ENCODE results near the gene SLC35B2.
A peak's percentile ranks its signal among the peaks of the same experiment; 100 is the strongest.

SLC35B2 gene

GRCh38 chr6:44264154-44265006 is 7.1 kb upstream of the SLC35B2 start:
- H3K4me1 ChIP-seq (ENCODE audit: control insufficient read depth, low read depth, low read length) = peaks cover 37% of the 10 kb centered on the region
- H3K9me3 ChIP-seq (ENCODE audit: control insufficient read depth, low read depth, low read length) = no peaks in the 10 kb centered on the region
- peaks cover 14% of the 10 kb centered on the region for H3K36me3 ChIP-seq (ENCODE audit: control insufficient read depth, low read depth, low read length)
- H3K4me3 ChIP-seq (ENCODE audit: low read length) = peak overlapping the region; percentile 81
- H3K27me3 ChIP-seq (ENCODE audit: control insufficient read depth, insufficient read depth, low read length) = peaks cover 5% of the 10 kb centered on the region
- peak overlapping the region; percentile 49 for H3K9ac ChIP-seq (ENCODE audit: low read length)
- H3K27ac ChIP-seq (ENCODE audit: low read length) = no peak overlapping the region

GRCh38 chr6:44263354-44264100 is 6.2 kb upstream of the SLC35B2 start:
- Histone ChIP-seq H3K27ac (ENCODE audit: low read length) (no peak overlapping the region), H3K9ac (ENCODE audit: low read length) (peak overlapping the region; percentile 16), H3K9me3 (ENCODE audit: control insufficient read depth, low read depth, low read length) (no peaks in the 10 kb centered on the region), H3K27me3 (ENCODE audit: control insufficient read depth, insufficient read depth, low read length) (no peaks in the 10 kb centered on the region), H3K4me1 (ENCODE audit: control insufficient read depth, low read depth, low read length) (peaks cover 30% of the 10 kb centered on the region), H3K36me3 (ENCODE audit: control insufficient read depth, low read depth, low read length) (peaks cover 22% of the 10 kb centered on the region), H3K4me3 (ENCODE audit: low read length) (peak overlapping the region; percentile 81)

GRCh38 chr6:44262467-44263353 is 5.4 kb upstream of the SLC35B2 start:
- Histone ChIP-seq H3K27me3 (ENCODE audit: control insufficient read depth, insufficient read depth, low read length) (no peaks in the 10 kb centered on the region), H3K9me3 (ENCODE audit: control insufficient read depth, low read depth, low read length) (no peaks in the 10 kb centered on the region), H3K4me3 (ENCODE audit: low read length) (peak overlapping the region; percentile 81), H3K4me1 (ENCODE audit: control insufficient read depth, low read depth, low read length) (peaks cover 25% of the 10 kb centered on the region), H3K36me3 (ENCODE audit: control insufficient read depth, low read depth, low read length) (peaks cover 26% of the 10 kb centered on the region), H3K9ac (ENCODE audit: low read length) (peak overlapping the region; percentile 16), H3K27ac (ENCODE audit: low read length) (no peak overlapping the region)

GRCh38 chr6:44261581-44261980 is 4.3 kb upstream of the SLC35B2 start:
- no peak overlapping the region for H3K9ac ChIP-seq (ENCODE audit: low read length)
- H3K36me3 ChIP-seq (ENCODE audit: control insufficient read depth, low read depth, low read length) = peaks cover 26% of the 10 kb centered on the region
- no peaks in the 10 kb centered on the region for H3K9me3 ChIP-seq (ENCODE audit: control insufficient read depth, low read depth, low read length)
- no peaks in the 10 kb centered on the region for H3K27me3 ChIP-seq (ENCODE audit: control insufficient read depth, insufficient read depth, low read length)
- no peak overlapping the region for H3K27ac ChIP-seq (ENCODE audit: low read length)
- H3K4me1 ChIP-seq (ENCODE audit: control insufficient read depth, low read depth, low read length) = peaks cover 25% of the 10 kb centered on the region
- no peak overlapping the region for H3K4me3 ChIP-seq (ENCODE audit: low read length)

- Histone ChIP-seq H3K4me1 (ENCODE audit: control insufficient read depth, low read depth, low read length) (peaks cover 30% of the 10 kb centered on the region), H3K9me3 (ENCODE audit: control insufficient read depth, low read depth, low read length) (no peaks in the 10 kb centered on the region), H3K36me3 (ENCODE audit: control insufficient read depth, low read depth, low read length) (peaks cover 28% of the 10 kb centered on the region), H3K9ac (ENCODE audit: low read length) (no peak overlapping the region), H3K27me3 (ENCODE audit: control insufficient read depth, insufficient read depth, low read length) (no peaks in the 10 kb centered on the region), H3K27ac (ENCODE audit: low read length) (no peak overlapping the region), H3K4me3 (ENCODE audit: low read length) (no peak overlapping the region)
These were observed 3.3 kb upstream of the SLC35B2 start for GRCh38 chr6:44260451-44261297.

- Histone ChIP-seq H3K9ac (ENCODE audit: low read length) (no peak overlapping the region), H3K9me3 (ENCODE audit: control insufficient read depth, low read depth, low read length) (no peaks in the 10 kb centered on the region), H3K27me3 (ENCODE audit: control insufficient read depth, insufficient read depth, low read length) (no peaks in the 10 kb centered on the region), H3K27ac (ENCODE audit: low read length) (no peak overlapping the region), H3K4me1 (ENCODE audit: control insufficient read depth, low read depth, low read length) (peaks cover 32% of the 10 kb centered on the region), H3K4me3 (ENCODE audit: low read length) (no peak overlapping the region), H3K36me3 (ENCODE audit: control insufficient read depth, low read depth, low read length) (peaks cover 34% of the 10 kb centered on the region)
These were observed 2.7 kb upstream of the SLC35B2 start for GRCh38 chr6:44260011-44260410.

- Histone ChIP-seq H3K9me3 (ENCODE audit: control insufficient read depth, low read depth, low read length) (no peaks in the 10 kb centered on the region), H3K4me3 (ENCODE audit: low read length) (no peak overlapping the region), H3K27me3 (ENCODE audit: control insufficient read depth, insufficient read depth, low read length) (no peaks in the 10 kb centered on the region), H3K4me1 (ENCODE audit: control insufficient read depth, low read depth, low read length) (peaks cover 26% of the 10 kb centered on the region), H3K36me3 (ENCODE audit: control insufficient read depth, low read depth, low read length) (peaks cover 45% of the 10 kb centered on the region), H3K9ac (ENCODE audit: low read length) (no peak overlapping the region), H3K27ac (ENCODE audit: low read length) (no peak overlapping the region)
These were observed 1.6 kb upstream of the SLC35B2 start for GRCh38 chr6:44258921-44259320.

- H3K9me3 ChIP-seq (ENCODE audit: control insufficient read depth, low read depth, low read length) = no peaks in the 10 kb centered on the region
- H3K27ac ChIP-seq (ENCODE audit: low read length) = no peak overlapping the region
- H3K36me3 ChIP-seq (ENCODE audit: control insufficient read depth, low read depth, low read length) = peaks cover 50% of the 10 kb centered on the region
- no peaks in the 10 kb centered on the region for H3K27me3 ChIP-seq (ENCODE audit: control insufficient read depth, insufficient read depth, low read length)
- peaks cover 21% of the 10 kb centered on the region for H3K4me1 ChIP-seq (ENCODE audit: control insufficient read depth, low read depth, low read length)
- peak overlapping the region; percentile 57 for H3K4me3 ChIP-seq (ENCODE audit: low read length)
- peak overlapping the region; percentile 65 for H3K9ac ChIP-seq (ENCODE audit: low read length)
These were observed 1.1 kb upstream of the SLC35B2 start for GRCh38 chr6:44258325-44258863.

- peaks cover 56% of the 10 kb centered on the region for H3K36me3 ChIP-seq (ENCODE audit: control insufficient read depth, low read depth, low read length)
- no peaks in the 10 kb centered on the region for H3K9me3 ChIP-seq (ENCODE audit: control insufficient read depth, low read depth, low read length)
- H3K27me3 ChIP-seq (ENCODE audit: control insufficient read depth, insufficient read depth, low read length) = no peaks in the 10 kb centered on the region
- H3K4me3 ChIP-seq (ENCODE audit: low read length) = peak overlapping the region; percentile 57
- peak overlapping the region; percentile 65 for H3K9ac ChIP-seq (ENCODE audit: low read length)
- H3K4me1 ChIP-seq (ENCODE audit: control insufficient read depth, low read depth, low read length) = peaks cover 16% of the 10 kb centered on the region
- H3K27ac ChIP-seq (ENCODE audit: low read length) = no peak overlapping the region
These were observed 511 bp upstream of the SLC35B2 start for GRCh38 chr6:44257753-44258324.

GRCh38 chr6:44256775-44257024 is 628 bp downstream of the SLC35B2 start:
- Histone ChIP-seq H3K4me3 (ENCODE audit: low read length) (peak overlapping the region; percentile 93), H3K36me3 (ENCODE audit: control insufficient read depth, low read depth, low read length) (peaks cover 67% of the 10 kb centered on the region), H3K9ac (ENCODE audit: low read length) (peak overlapping the region; percentile 89), H3K27me3 (ENCODE audit: control insufficient read depth, insufficient read depth, low read length) (no peaks in the 10 kb centered on the region), H3K9me3 (ENCODE audit: control insufficient read depth, low read depth, low read length) (no peaks in the 10 kb centered on the region), H3K4me1 (ENCODE audit: control insufficient read depth, low read depth, low read length) (peaks cover 7% of the 10 kb centered on the region), H3K27ac (ENCODE audit: low read length) (peak overlapping the region; percentile 61)

Data from iPS-18a (cell line).